SK-N-SH (cell line): ENCODE data around the gene GPNMB.

Experiments
- CTCF ChIP-seq: fragments of 200-600 bp; sonication (generic); IDR thresholded peaks from 2 replicates; pipeline ENCODE4 v1.6.1; 2017; ENCODE audit warnings: antibody characterized with exemption, mild to moderate bottlenecking, moderate library complexity
- MAX ChIP-seq: IDR thresholded peaks from 2 replicates; pipeline ENCODE4 v1.4.0; 2012; ENCODE audit warnings: low read depth
- MEF2A ChIP-seq: IDR thresholded peaks from 2 replicates; pipeline ENCODE4 v1.4.0; 2012; ENCODE audit warnings: low read depth, borderline replicate concordance
- REST ChIP-seq: IDR thresholded peaks from 2 replicates; pipeline ENCODE4 v1.6.1; 2012; ENCODE audit warnings: mild to moderate bottlenecking, low read depth, low read length, moderate library complexity
- TAF1 ChIP-seq: IDR thresholded peaks from 2 replicates; pipeline ENCODE4 v1.6.1; 2012; ENCODE audit warnings: low read depth, mild to moderate bottlenecking, low read length, moderate library complexity, borderline replicate concordance
- TCF12 ChIP-seq: IDR thresholded peaks from 2 replicates; pipeline ENCODE4 v1.4.0; 2012
- TEAD4 ChIP-seq: IDR thresholded peaks from 2 replicates; pipeline ENCODE4 v1.4.0; 2012; ENCODE audit warnings: mild to moderate bottlenecking, borderline replicate concordance; ENCODE audit not compliant: insufficient read depth

GRCh38 chr7:23234569-23235296, 11.8 kb upstream of the GPNMB start:
- no peak; the same call in 1 of the 2 replicates for TF ChIP-seq TCF12
- no peak for TF ChIP-seq MAX
- no peak for TF ChIP-seq MEF2A
- TF ChIP-seq TAF1 = no peak
- TF ChIP-seq REST = no peak
- TF ChIP-seq CTCF = no peak
- no peak for TF ChIP-seq TEAD4
